ENCODE results near the gene CENPM.

DNA sequence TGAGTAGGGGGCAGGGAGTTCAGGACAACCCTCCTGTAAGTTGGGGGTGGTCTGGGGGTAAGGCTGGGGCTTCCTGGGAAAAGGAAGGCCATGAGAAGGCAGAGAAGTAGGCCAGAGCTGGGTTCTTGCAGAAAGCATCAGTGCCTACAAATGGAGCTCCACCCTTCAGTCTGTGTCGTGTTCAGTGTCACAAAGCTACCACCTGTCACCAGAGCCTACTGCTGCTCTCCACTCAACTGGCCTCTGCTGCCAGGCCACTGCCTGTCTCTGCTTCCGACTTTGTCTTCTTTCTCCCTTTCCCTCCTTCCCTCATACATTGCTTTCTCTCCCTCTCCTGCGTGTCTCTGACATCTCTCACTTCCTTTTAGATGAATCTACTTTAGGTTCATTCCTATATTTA is 48.3 kb upstream of the CENPM start:
- TF ChIP-seq CTCF (conservative IDR thresholded peaks at IDR 0.05 in 1 of 2, IDR thresholded peaks at IDR 0.05 in 1 of 2; ENCODE audit: extremely low read depth in 1 of 2, insufficient read depth in 1 of 2, low read depth in 1 of 2, low read length in 2 of 2) (no peak), EZH2 (IDR thresholded peaks at IDR 0.05; ENCODE audit: borderline replicate concordance, low read length) (no peak)
